ENCODE data around the gene EXOSC5.
"Not testable (repeated sequence)": the region's sequence is repeated elsewhere in the genome, so short reads cannot be mapped to it uniquely, and the experiment has no call there.

The EXOSC5 gene

GRCh38 chr19:41350735-41351338 is 46.3 kb downstream of the EXOSC5 start:
- no peaks in the 10 kb centered on the region for H3K36me3 ChIP-seq (ENCODE audit: control insufficient read depth, insufficient read depth, low read length)

GRCh38 chr19:41346916-41347315 is 50.2 kb downstream of the EXOSC5 start:
- not testable (repeated sequence) for H3K4me3 ChIP-seq (ENCODE audit: low read depth, low read length); H3K9ac ChIP-seq (ENCODE audit: low read depth, low read length); H3K4me1 ChIP-seq (ENCODE audit: control insufficient read depth, insufficient read depth, low read length); H3K9me3 ChIP-seq (ENCODE audit: control insufficient read depth, insufficient read depth, low read length); H3K36me3 ChIP-seq (ENCODE audit: control insufficient read depth, insufficient read depth, low read length)
- H3K27me3 ChIP-seq (ENCODE audit: control insufficient read depth, insufficient read depth, low read length): peaks cover 12% of the 10 kb centered on the region

More at GRCh38 chr19:41350735-41351338, 46.3 kb downstream of the EXOSC5 start:
- no peak overlapping the region for H3K9ac ChIP-seq (ENCODE audit: low read depth, low read length)
- H3K4me3 ChIP-seq (ENCODE audit: low read depth, low read length): peak overlapping the region; percentile 52
- peaks cover 19% of the 10 kb centered on the region for H3K27me3 ChIP-seq (ENCODE audit: control insufficient read depth, insufficient read depth, low read length)
- H3K9me3 ChIP-seq (ENCODE audit: control insufficient read depth, insufficient read depth, low read length): no peaks in the 10 kb centered on the region
- H3K4me1 ChIP-seq (ENCODE audit: control insufficient read depth, insufficient read depth, low read length): peaks cover 3% of the 10 kb centered on the region

GRCh38 chr19:41344162-41344561 is 53.0 kb downstream of the EXOSC5 start:
- Histone ChIP-seq H3K27me3 (ENCODE audit: control insufficient read depth, insufficient read depth, low read length) (no peaks in the 10 kb centered on the region), H3K36me3 (ENCODE audit: control insufficient read depth, insufficient read depth, low read length) (no peaks in the 10 kb centered on the region), H3K4me3 (ENCODE audit: low read depth, low read length) (no peak overlapping the region), H3K4me1 (ENCODE audit: control insufficient read depth, insufficient read depth, low read length) (no peaks in the 10 kb centered on the region), H3K9ac (ENCODE audit: low read depth, low read length) (no peak overlapping the region), H3K9me3 (ENCODE audit: control insufficient read depth, insufficient read depth, low read length) (no peaks in the 10 kb centered on the region)

- Histone ChIP-seq H3K27me3 (ENCODE audit: control insufficient read depth, insufficient read depth, low read length) (no peaks in the 10 kb centered on the region), H3K36me3 (ENCODE audit: control insufficient read depth, insufficient read depth, low read length) (no peaks in the 10 kb centered on the region)
Measured at GRCh38 chr19:41341669-41342490, 55.3 kb downstream of the EXOSC5 start.

GRCh38 chr19:41339936-41340335 is 57.2 kb downstream of the EXOSC5 start:
- Histone ChIP-seq H3K36me3 (ENCODE audit: control insufficient read depth, insufficient read depth, low read length) (no peaks in the 10 kb centered on the region), H3K4me3 (ENCODE audit: low read depth, low read length) (no peak overlapping the region), H3K9ac (ENCODE audit: low read depth, low read length) (no peak overlapping the region), H3K9me3 (ENCODE audit: control insufficient read depth, insufficient read depth, low read length) (no peaks in the 10 kb centered on the region), H3K27me3 (ENCODE audit: control insufficient read depth, insufficient read depth, low read length) (no peaks in the 10 kb centered on the region), H3K4me1 (ENCODE audit: control insufficient read depth, insufficient read depth, low read length) (no peaks in the 10 kb centered on the region)

More at GRCh38 chr19:41341669-41342490, 55.3 kb downstream of the EXOSC5 start:
- no peak overlapping the region for H3K4me3 ChIP-seq (ENCODE audit: low read depth, low read length)
- no peaks in the 10 kb centered on the region for H3K4me1 ChIP-seq (ENCODE audit: control insufficient read depth, insufficient read depth, low read length)
- H3K9ac ChIP-seq (ENCODE audit: low read depth, low read length): no peak overlapping the region
- no peaks in the 10 kb centered on the region for H3K9me3 ChIP-seq (ENCODE audit: control insufficient read depth, insufficient read depth, low read length)

Data from iPS-15b (cell line).